Peyer's patch (tissue), 4 donors: ENCODE results near the gene KIF3B. TPM values are rescaled to one million over a fixed set of nuclear protein-coding genes. Genes with fewer than 3 reads are reported as not detected.

Experiments
- DNase-seq, 3 donors: peaks; one replicate each; pipeline ENCODE4 v3.0.0-alpha.2; 2017 to 2019
- H3K27ac ChIP-seq, 4 donors: fragments of 200-600 bp; sonication (generic); one replicate each; pipeline ENCODE4 v1.5.1; 2016 to 2019
- H3K27me3 ChIP-seq, 2 donors: fragments of 200-600 bp; sonication (generic); one replicate each; pipeline ENCODE4 v1.5.1; 2019
- H3K36me3 ChIP-seq, 3 donors: fragments of 200-600 bp; sonication (generic); one replicate each; pipeline ENCODE4 v1.5.1; 2016 to 2019
- H3K4me1 ChIP-seq, 4 donors: fragments of 200-600 bp; sonication (generic); one replicate each; pipeline ENCODE4 v1.5.1; 2016 to 2019
- H3K4me3 ChIP-seq, 4 donors: fragments of 200-600 bp; sonication (generic); 1 replicate in 3 of 4; 2 replicates in 1 of 4; pipeline ENCODE4 v1.5.1; 2016 to 2019; ENCODE audit warnings: mild to moderate bottlenecking in 1 of 4
- H3K9me3 ChIP-seq, 4 donors: fragments of 200-600 bp; sonication (generic); one replicate each; pipeline ENCODE4 v1.5.1; 2016 to 2019; ENCODE audit warnings: mild to moderate bottlenecking in 1 of 4
- POLR2A ChIP-seq, 2 donors: fragments of 450-650 bp; IDR thresholded peaks; one replicate each; pipeline ENCODE4 v1.5.1; 2017; ENCODE audit warnings: antibody characterized with exemption in 2 of 2, mild to moderate bottlenecking in 2 of 2, moderate library complexity in 2 of 2
- total RNA-seq, 4 donors: library from RNA; depleted of rRNA; stranded (reverse); fragments of >200 nt; gene quantifications; one replicate each; pipeline ENCODE4 v1.1.0, GENCODE V29; 2016
- TF ChIP-seq, protein P1 (sequence below), 6 experiments: fragments of 450-650 bp in 4 of 6; fragments of 200-600 bp in 2 of 6; sonication (generic) in 1 of 6; IDR thresholded peaks; one replicate each; pipeline ENCODE4 v1.5.1; 2017 to 2019; ENCODE audit warnings: antibody characterized with exemption in 6 of 6, mild to moderate bottlenecking in 3 of 6, moderate library complexity in 1 of 6

The KIF3B gene
- total RNA-seq, 4 donors from 2014 or later: 42.1 to 77.6 (median 57.7) TPM

- H3K27ac ChIP-seq: no peak overlapping the region
- no peaks in the 10 kb centered on the region for H3K36me3 ChIP-seq
- TF ChIP-seq POLR2A (IDR thresholded peaks at IDR 0.05): no peak
- TF ChIP-seq, protein P1, sequence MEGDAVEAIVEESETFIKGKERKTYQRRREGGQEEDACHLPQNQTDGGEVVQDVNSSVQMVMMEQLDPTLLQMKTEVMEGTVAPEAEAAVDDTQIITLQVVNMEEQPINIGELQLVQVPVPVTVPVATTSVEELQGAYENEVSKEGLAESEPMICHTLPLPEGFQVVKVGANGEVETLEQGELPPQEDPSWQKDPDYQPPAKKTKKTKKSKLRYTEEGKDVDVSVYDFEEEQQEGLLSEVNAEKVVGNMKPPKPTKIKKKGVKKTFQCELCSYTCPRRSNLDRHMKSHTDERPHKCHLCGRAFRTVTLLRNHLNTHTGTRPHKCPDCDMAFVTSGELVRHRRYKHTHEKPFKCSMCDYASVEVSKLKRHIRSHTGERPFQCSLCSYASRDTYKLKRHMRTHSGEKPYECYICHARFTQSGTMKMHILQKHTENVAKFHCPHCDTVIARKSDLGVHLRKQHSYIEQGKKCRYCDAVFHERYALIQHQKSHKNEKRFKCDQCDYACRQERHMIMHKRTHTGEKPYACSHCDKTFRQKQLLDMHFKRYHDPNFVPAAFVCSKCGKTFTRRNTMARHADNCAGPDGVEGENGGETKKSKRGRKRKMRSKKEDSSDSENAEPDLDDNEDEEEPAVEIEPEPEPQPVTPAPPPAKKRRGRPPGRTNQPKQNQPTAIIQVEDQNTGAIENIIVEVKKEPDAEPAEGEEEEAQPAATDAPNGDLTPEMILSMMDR (IDR thresholded peaks at IDR 0.05): no peak
- H3K4me1 ChIP-seq: peaks cover 0 to 3% (median 0%) of the 10 kb centered on the region in 4 donors
- DNase-seq: no peak
- no peak overlapping the region for H3K4me3 ChIP-seq
- H3K27me3 ChIP-seq: no peaks in the 10 kb centered on the region
- H3K9me3 ChIP-seq: no peaks in the 10 kb centered on the region
Observed at GRCh38 chr20:32296819-32297420, 19.5 kb downstream of the KIF3B start.

- Histone ChIP-seq H3K36me3 (no peaks in the 10 kb centered on the region), H3K4me1 (peaks cover 0 to 3% (median 0%) of the 10 kb centered on the region in 4 donors), H3K27me3 (no peaks in the 10 kb centered on the region), H3K27ac (no peak overlapping the region), H3K4me3 (no peak overlapping the region), H3K9me3 (no peaks in the 10 kb centered on the region)
- TF ChIP-seq POLR2A (IDR thresholded peaks at IDR 0.05): no peak
- TF ChIP-seq, protein P1 (IDR thresholded peaks at IDR 0.05): no peak
- DNase-seq: no peak
Observed at GRCh38 chr20:32297439-32297838, 20.0 kb downstream of the KIF3B start.

DNA sequence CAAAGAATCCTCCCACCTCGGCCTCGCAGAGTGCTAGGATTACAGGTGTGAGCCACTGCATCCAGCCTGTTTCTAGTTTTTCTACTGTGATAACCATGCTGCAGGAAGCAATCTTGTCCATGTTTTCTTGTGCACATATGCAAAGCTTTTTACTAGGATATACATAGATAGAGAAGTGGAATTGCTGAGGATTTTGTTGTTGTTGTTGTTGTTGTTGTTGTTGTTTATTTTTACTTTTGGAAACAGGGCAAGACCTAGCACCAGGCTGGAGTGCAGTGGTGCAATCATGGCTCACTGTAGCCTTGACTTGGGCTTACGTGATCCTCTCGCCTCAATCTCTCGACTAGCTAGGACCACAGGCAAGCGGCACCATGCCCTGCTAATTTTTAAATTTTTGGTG, 23.2 kb downstream of the KIF3B start:
- peaks cover 0 to 3% (median 0%) of the 10 kb centered on the region in 4 donors for H3K4me1 ChIP-seq

DNA sequence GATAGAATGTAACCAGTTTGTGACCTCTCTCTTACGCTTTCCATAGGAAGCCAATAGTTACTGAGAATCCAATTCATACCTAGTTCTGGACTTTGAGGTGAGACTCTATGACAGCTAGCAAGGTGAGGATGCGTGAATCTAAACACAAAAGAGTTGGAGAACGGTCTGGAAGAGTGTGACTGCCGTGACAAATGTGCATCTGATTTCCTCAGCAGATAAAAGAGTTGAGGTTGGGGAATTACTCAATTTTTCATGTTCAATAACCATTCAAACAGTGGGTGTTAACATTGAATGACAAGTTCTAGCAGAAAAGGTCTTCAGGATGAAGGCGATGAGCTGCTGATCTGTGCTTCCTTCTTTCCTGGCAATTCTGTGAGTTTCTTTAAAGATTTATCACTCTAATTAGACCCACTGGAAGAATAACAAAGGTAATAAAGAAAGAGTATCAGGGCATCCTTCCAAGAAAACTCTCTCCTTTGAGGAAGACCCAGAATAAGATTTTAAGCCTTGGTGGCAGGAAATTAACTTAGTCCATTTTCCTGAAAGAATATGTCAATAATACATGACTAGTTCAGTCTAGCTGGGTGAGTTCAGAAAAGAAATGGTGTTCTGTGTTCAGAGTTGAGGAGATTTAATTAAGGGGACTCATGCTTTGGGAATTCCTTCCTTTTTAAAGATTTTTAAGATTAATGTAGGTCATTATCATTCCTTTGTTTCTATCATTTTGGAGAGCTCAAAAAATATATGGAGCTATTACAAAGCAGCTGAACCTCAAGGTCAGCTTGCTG, 24.5 kb downstream of the KIF3B start:
- Histone ChIP-seq H3K36me3 (no peaks in the 10 kb centered on the region), H3K4me1 (peaks cover 0 to 3% (median 0%) of the 10 kb centered on the region in 4 donors), H3K27me3 (no peaks in the 10 kb centered on the region), H3K4me3 (no peak overlapping the region), H3K9me3 (no peaks in the 10 kb centered on the region), H3K27ac (no peak overlapping the region)
- no peak for TF ChIP-seq POLR2A (IDR thresholded peaks at IDR 0.05)
- TF ChIP-seq, protein P1 (IDR thresholded peaks at IDR 0.05): no peak
- DNase-seq: no peak

More for the DNA sequence above, 23.2 kb downstream of the KIF3B start:
- Histone ChIP-seq H3K27ac (no peak overlapping the region), H3K9me3 (no peaks in the 10 kb centered on the region), H3K4me3 (no peak overlapping the region), H3K27me3 (no peaks in the 10 kb centered on the region), H3K36me3 (no peaks in the 10 kb centered on the region)
- DNase-seq: no peak
- no peak for TF ChIP-seq POLR2A (IDR thresholded peaks at IDR 0.05)
- TF ChIP-seq, protein P1 (IDR thresholded peaks at IDR 0.05): no peak

DNA sequence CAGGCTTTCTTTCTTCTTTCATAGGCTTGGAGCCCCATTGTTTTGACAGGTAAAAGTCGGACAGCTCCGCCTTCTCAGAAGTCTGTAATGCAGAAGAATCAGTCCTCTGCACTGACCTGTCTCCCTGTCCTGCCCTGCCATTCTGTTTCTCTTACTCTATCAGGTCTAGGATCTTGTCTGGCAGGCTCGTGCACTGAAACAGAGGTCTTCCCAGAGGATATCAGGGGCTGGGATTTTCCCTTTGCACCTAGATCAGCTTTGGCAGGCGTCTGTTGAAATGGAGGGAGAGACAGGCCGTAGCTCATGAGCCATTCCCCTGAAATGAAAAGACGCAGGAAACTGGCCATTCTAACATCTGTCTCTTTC, 25.0 kb downstream of the KIF3B start:
- Histone ChIP-seq H3K36me3 (no peaks in the 10 kb centered on the region), H3K27me3 (no peaks in the 10 kb centered on the region), H3K4me1 (peaks cover 0 to 3% (median 0%) of the 10 kb centered on the region in 4 donors), H3K4me3 (no peak overlapping the region), H3K27ac (no peak overlapping the region), H3K9me3 (no peaks in the 10 kb centered on the region)
- TF ChIP-seq POLR2A (IDR thresholded peaks at IDR 0.05): no peak
- TF ChIP-seq, protein P1 (IDR thresholded peaks at IDR 0.05): no peak
- no peak for DNase-seq
